Measurements from ENCODE around the gene CHN2. TPM values are rescaled to one million over a fixed set of nuclear protein-coding genes. Genes with fewer than 3 reads are reported as not detected.

The CHN2 gene
- total RNA-seq, 1 experiment from 2014 or later, result not detected

- Histone ChIP-seq H3K27me3 (ENCODE audit: insufficient read depth, low read depth) (peaks cover 15% of the 10 kb centered on the region; the same call in 1 of the 2 replicates), H3K4me2 (0 out of 2 replicates have a peak overlapping the region, but pooled peaks have one; percentile 2), H3K36me3 (ENCODE audit: low read depth) (no peaks in the 10 kb centered on the region), H3K4me1 (replicated peaks; ENCODE audit: insufficient read depth) (peaks cover 12% of the 10 kb centered on the region), H3K4me3 (no peak overlapping the region), H4K20me1 (ENCODE audit: insufficient read depth) (no peaks in the 10 kb centered on the region), H3K79me2 (ENCODE audit: low read depth) (no peaks in the 10 kb centered on the region), H3K27ac (no peak overlapping the region), H3K9me3 (ENCODE audit: insufficient read depth, low read depth) (no peaks in the 10 kb centered on the region), H2AFZ (no peak overlapping the region), H3K9me2 (ENCODE audit: insufficient read depth) (no peaks in the 10 kb centered on the region), H3F3A (ENCODE audit: insufficient read depth, low read depth) (0 out of 2 replicates have a peak, but pooled peaks cover 7% of the 10 kb centered on the region)
- POLR2A ChIA-PET (ENCODE audit: unreplicated experiment), result no interaction called here
- CTCF ChIA-PET, result no interaction called here
- intact Hi-C loops (cut with micrococcal nuclease; ENCODE audit: unreplicated experiment), result loop anchor here (5.0 to 10.0 kb wide), 2 partner anchors 301 to 656 kb away; no protein-coding TSS in a partner anchor
- no peak for TF ChIP-seq CTCF (conservative IDR thresholded peaks at IDR 0.05)
- TF ChIP-seq EZH2 (IDR thresholded peaks at IDR 0.05; ENCODE audit: low read depth), result no peak
- no TSS peak for BruUV-seq (replicated peaks)
- DNase-seq, result no peak
Observed at GRCh38 chr7:29405891-29406290, 211.3 kb downstream of the CHN2 start.

GRCh38 chr7:29406366-29406765 lies 211.8 kb downstream of the CHN2 start:
- ChIA-PET CTCF (interaction anchor here (0.6 kb wide), 1 partner anchor 1049 kb away, joined by 3 read pairs; no protein-coding TSS in a partner anchor), POLR2A (ENCODE audit: unreplicated experiment) (no interaction called here)
- no peak for DNase-seq
- TF ChIP-seq EZH2 (IDR thresholded peaks at IDR 0.05; ENCODE audit: low read depth), result no peak
- TF ChIP-seq CTCF (conservative IDR thresholded peaks at IDR 0.05), result no peak
- H3K36me3 ChIP-seq (ENCODE audit: low read depth), result no peaks in the 10 kb centered on the region
- H3K27me3 ChIP-seq (ENCODE audit: insufficient read depth, low read depth), result peaks cover 10% of the 10 kb centered on the region; the same call in 1 of the 2 replicates
- H3K79me2 ChIP-seq (ENCODE audit: low read depth), result no peaks in the 10 kb centered on the region
- BruUV-seq (replicated peaks), result no TSS peak
- no peaks in the 10 kb centered on the region for H3K9me3 ChIP-seq (ENCODE audit: insufficient read depth, low read depth)
- no peak overlapping the region for H3K4me3 ChIP-seq
- H2AFZ ChIP-seq, result no peak overlapping the region
- H3F3A ChIP-seq (ENCODE audit: insufficient read depth, low read depth), result 0 out of 2 replicates have a peak, but pooled peaks cover 7% of the 10 kb centered on the region
- no peaks in the 10 kb centered on the region for H3K9me2 ChIP-seq (ENCODE audit: insufficient read depth)
- H4K20me1 ChIP-seq (ENCODE audit: insufficient read depth), result no peaks in the 10 kb centered on the region
- intact Hi-C loops (cut with micrococcal nuclease; ENCODE audit: unreplicated experiment), result loop anchor here (5.0 to 10.0 kb wide), 2 partner anchors 302 to 656 kb away; no protein-coding TSS in a partner anchor
- no peak overlapping the region for H3K27ac ChIP-seq
- no peak overlapping the region for H3K4me2 ChIP-seq
- peaks cover 12% of the 10 kb centered on the region for H3K4me1 ChIP-seq (replicated peaks; ENCODE audit: insufficient read depth)

GRCh38 chr7:29408841-29409243 lies 214.3 kb downstream of the CHN2 start:
- Histone ChIP-seq H3K79me2 (ENCODE audit: low read depth) (no peaks in the 10 kb centered on the region), H4K20me1 (ENCODE audit: insufficient read depth) (no peaks in the 10 kb centered on the region), H3K4me1 (replicated peaks; ENCODE audit: insufficient read depth) (peaks cover 19% of the 10 kb centered on the region), H3K4me2 (no peak overlapping the region), H3K9me3 (ENCODE audit: insufficient read depth, low read depth) (no peaks in the 10 kb centered on the region), H3K27me3 (ENCODE audit: insufficient read depth, low read depth) (peaks cover 4% of the 10 kb centered on the region; the same call in 1 of the 2 replicates), H3K36me3 (ENCODE audit: low read depth) (no peaks in the 10 kb centered on the region), H2AFZ (no peak overlapping the region), H3K27ac (no peak overlapping the region), H3K9me2 (ENCODE audit: insufficient read depth) (no peaks in the 10 kb centered on the region), H3F3A (ENCODE audit: insufficient read depth, low read depth) (0 out of 2 replicates have a peak, but pooled peaks cover 7% of the 10 kb centered on the region), H3K4me3 (no peak overlapping the region)
- no TSS peak for BruUV-seq (replicated peaks)
- ChIA-PET CTCF (interaction anchor here (0.5 to 3.5 kb wide), 4 partner anchors 199 to 486 kb away, joined by 3 to 14 read pairs (median 5); no protein-coding TSS in a partner anchor), POLR2A (ENCODE audit: unreplicated experiment) (no interaction called here)
- TF ChIP-seq EZH2 (IDR thresholded peaks at IDR 0.05; ENCODE audit: low read depth), result no peak
- peak; percentile 99 for TF ChIP-seq CTCF (conservative IDR thresholded peaks at IDR 0.05)
- peak; percentile 55 to 77 for DNase-seq
- intact Hi-C loops (cut with micrococcal nuclease; ENCODE audit: unreplicated experiment), result loop anchor here (1.0 to 10.0 kb wide), 6 partner anchors 154 to 653 kb away; partner anchors contain the start of gene PRR15

All from PC-9 (cell line).